Measurements from ENCODE around the gene FLYWCH2. TPM values are rescaled to one million over a fixed set of nuclear protein-coding genes. Genes with fewer than 3 reads are reported as not detected.

The FLYWCH2 gene
- total and polyA plus RNA-seq, 9 of the 15 experiments (the other 6 are each of a cell fraction or from before 2014, with no cell fraction given): 0.70 to 55.5 (median 7.6) TPM

DNA sequence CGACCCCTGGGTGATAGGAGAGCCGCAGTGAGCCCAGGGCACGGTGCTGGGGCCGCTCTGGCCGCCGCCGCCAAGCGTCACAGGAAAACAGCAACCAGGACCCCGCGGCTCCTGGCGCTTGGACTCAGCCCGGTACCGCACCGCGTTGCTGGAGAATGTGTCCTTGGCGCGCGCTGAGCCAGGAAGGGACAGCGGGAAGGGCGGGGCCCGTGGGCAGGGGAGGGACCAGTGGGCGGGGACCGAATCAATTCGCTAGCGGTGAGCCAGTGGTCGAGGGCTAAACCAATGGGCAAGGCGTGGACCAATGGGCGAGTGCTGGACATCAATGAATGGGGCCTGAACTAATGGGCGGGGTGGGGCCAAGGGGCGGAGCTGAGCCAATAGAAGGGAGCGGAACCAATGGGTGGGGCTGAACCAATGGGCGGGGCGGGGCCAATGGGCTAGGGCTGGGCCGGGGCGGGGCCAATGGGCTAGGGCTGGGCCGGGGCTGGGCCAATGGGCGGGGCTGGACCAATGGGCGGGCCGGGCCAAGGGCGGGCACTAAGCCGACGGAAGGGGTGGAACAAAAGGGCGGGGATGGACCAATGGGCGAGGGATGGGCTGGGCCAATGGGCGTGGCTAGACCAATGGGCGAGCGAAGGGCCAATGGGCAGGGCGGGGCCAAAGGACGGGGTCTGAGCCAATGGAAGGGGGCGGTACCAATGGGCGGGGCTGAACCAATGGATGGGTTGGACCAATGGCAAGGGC is 22.4 kb downstream of the FLYWCH2 start (continued):
- TF ChIP-seq ZNF407 (IDR thresholded peaks at IDR 0.05; ENCODE audit: low read depth): no peak
- TF ChIP-seq, protein P1, sequence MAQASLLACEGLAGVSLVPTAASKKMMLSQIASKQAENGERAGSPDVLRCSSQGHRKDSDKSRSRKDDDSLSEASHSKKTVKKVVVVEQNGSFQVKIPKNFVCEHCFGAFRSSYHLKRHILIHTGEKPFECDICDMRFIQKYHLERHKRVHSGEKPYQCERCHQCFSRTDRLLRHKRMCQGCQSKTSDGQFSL (CRISPR knock-in tag; IDR thresholded peaks at IDR 0.05): no peak; the same call in 1 of the 2 replicates
- TF ChIP-seq, protein P1 (tag; IDR thresholded peaks at IDR 0.05): no peak
- no peak for TF ChIP-seq RFX7 (CRISPR knock-in tag; IDR thresholded peaks at IDR 0.05)
- TF ChIP-seq GATA2 (CRISPR knock-in tag; IDR thresholded peaks at IDR 0.05): no peak
- TF ChIP-seq NR0B1 (IDR thresholded peaks at IDR 0.05; ENCODE audit: partially characterized antibody): no peak
- TF ChIP-seq JUND (IDR thresholded peaks at IDR 0.05; ENCODE audit: borderline replicate concordance, low read depth, low read length): peak; percentile 48; the same call in 1 of the 2 replicates
- no peak; the same call in 2 of the 3 replicates for TF ChIP-seq JUND (tag; IDR thresholded peaks at IDR 0.05; ENCODE audit: borderline replicate concordance, low read depth, low read length)
- TF ChIP-seq MBD2 (IDR thresholded peaks at IDR 0.05; ENCODE audit: borderline replicate concordance, low read depth): peak; percentile 96
- TF ChIP-seq PCBP1 (IDR thresholded peaks at IDR 0.05; ENCODE audit: low read depth, low read length, poor library complexity, severe bottlenecking): peak; percentile 85
- TF ChIP-seq MCM3 (IDR thresholded peaks at IDR 0.05): no peak
- no peak for TF ChIP-seq KHSRP (IDR thresholded peaks at IDR 0.05)
- TF ChIP-seq VEZF1 (CRISPR knock-in tag; IDR thresholded peaks at IDR 0.05): peak; percentile 88
- TF ChIP-seq ZNF445 (CRISPR knock-in tag; IDR thresholded peaks at IDR 0.05; ENCODE audit: low read depth): no peak
- TF ChIP-seq, protein P2, sequence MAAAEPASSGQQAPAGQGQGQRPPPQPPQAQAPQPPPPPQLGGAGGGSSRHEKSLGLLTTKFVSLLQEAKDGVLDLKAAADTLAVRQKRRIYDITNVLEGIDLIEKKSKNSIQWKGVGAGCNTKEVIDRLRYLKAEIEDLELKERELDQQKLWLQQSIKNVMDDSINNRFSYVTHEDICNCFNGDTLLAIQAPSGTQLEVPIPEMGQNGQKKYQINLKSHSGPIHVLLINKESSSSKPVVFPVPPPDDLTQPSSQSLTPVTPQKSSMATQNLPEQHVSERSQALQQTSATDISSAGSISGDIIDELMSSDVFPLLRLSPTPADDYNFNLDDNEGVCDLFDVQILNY (CRISPR knock-in tag; IDR thresholded peaks at IDR 0.05): no peak
